Measurements from ENCODE around the gene ACYP2. TPM values are rescaled to one million over a fixed set of nuclear protein-coding genes. Genes with fewer than 3 reads are reported as not detected.
"Not testable (repeated sequence)": the region's sequence is repeated elsewhere in the genome, so short reads cannot be mapped to it uniquely, and the experiment has no call there.

Gene ACYP2
- total RNA-seq, 2 donors from 2014 or later = 13.6 to 14.1 TPM

DNA sequence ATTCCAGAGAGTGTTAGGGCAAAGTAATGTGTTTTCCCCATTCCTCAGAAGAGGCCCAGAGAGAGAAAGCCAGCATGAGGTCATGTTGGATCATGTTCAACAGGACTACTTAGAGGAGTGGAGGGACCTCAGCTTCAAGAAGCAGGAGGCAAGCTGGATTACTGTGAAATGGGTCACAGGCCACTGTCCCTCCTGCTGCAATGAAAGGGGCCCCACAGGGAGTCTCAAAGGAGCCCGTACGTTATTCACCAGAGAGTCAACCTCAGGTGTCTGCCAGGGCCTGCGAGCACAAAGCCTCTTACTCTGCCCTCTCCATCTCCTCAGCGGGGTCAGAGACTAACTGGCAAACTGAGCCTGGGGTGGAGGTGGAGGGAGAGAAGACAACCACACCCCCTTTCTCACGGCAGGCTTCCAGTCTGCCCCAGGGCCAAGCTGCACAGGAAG lies 27.2 kb upstream of the ACYP2 start:
- Histone ChIP-seq H3K36me3 (no peaks in the 10 kb centered on the region), H3K27me3 (no peaks in the 10 kb centered on the region), H3K9me3 (no peaks in the 10 kb centered on the region), H3K4me3 (no peak overlapping the region), H3K9ac (ENCODE audit: low read depth in 2 of 2, low read length in 2 of 2) (no peak overlapping the region), H3K4me1 (no peaks in the 10 kb centered on the region), H3K27ac (no peak overlapping the region)
- no peak for TF ChIP-seq CTCF (IDR thresholded peaks at IDR 0.05)
- intact Hi-C loops (cut with DNase I) = no loop called here
- no peak for DNase-seq

GRCh38 chr2:54088719-54089118 lies 26.7 kb upstream of the ACYP2 start:
- Histone ChIP-seq H3K27me3 (no peaks in the 10 kb centered on the region), H3K4me3 (no peak overlapping the region), H3K9me3 (no peaks in the 10 kb centered on the region), H3K27ac (no peak overlapping the region), H3K4me1 (no peaks in the 10 kb centered on the region), H3K36me3 (no peaks in the 10 kb centered on the region), H3K9ac (ENCODE audit: low read depth in 2 of 2, low read length in 2 of 2) (no peak overlapping the region)
- DNase-seq = no peak
- no peak for TF ChIP-seq CTCF (IDR thresholded peaks at IDR 0.05)
- intact Hi-C loops (cut with DNase I) = no loop called here

- H3K27me3 ChIP-seq = no peaks in the 10 kb centered on the region
Observed at GRCh38 chr2:54090521-54091117, 24.8 kb upstream of the ACYP2 start.

DNA sequence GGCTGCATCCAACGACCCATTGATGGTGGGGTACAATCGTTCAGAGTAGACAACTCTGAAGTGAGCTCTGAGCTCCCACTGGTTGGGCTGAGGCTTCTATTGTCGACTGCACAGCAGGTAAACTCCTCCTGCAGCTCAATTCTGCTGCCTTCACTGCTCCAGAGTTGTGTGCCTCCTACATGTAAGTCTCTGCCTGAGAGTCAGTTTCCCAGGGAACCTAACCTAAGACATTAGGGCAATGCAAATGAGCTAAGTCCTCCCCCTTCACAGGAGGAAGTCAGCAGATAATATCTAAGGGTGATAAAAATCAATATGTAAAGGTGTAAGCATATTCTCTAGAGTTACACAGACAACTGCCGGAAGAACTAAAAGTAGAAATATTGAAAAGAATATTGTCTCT lies 22.5 kb upstream of the ACYP2 start:
- Histone ChIP-seq H3K9ac (ENCODE audit: low read depth in 2 of 2, low read length in 2 of 2) (no peak overlapping the region), H3K4me1 (no peaks in the 10 kb centered on the region), H3K27me3 (no peaks in the 10 kb centered on the region), H3K36me3 (no peaks in the 10 kb centered on the region), H3K4me3 (no peak overlapping the region), H3K27ac (peak overlapping the region; percentile 7), H3K9me3 (no peaks in the 10 kb centered on the region)
- no peak for TF ChIP-seq CTCF (IDR thresholded peaks at IDR 0.05)
- DNase-seq = no peak
- intact Hi-C loops (cut with DNase I) = no loop called here

More at GRCh38 chr2:54090521-54091117, 24.8 kb upstream of the ACYP2 start:
- intact Hi-C loops (cut with DNase I) = no loop called here
- no peak overlapping the region for H3K4me3 ChIP-seq
- H3K4me1 ChIP-seq = no peaks in the 10 kb centered on the region
- H3K27ac ChIP-seq = no peak overlapping the region
- no peaks in the 10 kb centered on the region for H3K36me3 ChIP-seq
- no peak for TF ChIP-seq CTCF (IDR thresholded peaks at IDR 0.05)
- no peak overlapping the region for H3K9ac ChIP-seq (ENCODE audit: low read depth in 2 of 2, low read length in 2 of 2)
- no peak for DNase-seq
- no peaks in the 10 kb centered on the region for H3K9me3 ChIP-seq

DNA sequence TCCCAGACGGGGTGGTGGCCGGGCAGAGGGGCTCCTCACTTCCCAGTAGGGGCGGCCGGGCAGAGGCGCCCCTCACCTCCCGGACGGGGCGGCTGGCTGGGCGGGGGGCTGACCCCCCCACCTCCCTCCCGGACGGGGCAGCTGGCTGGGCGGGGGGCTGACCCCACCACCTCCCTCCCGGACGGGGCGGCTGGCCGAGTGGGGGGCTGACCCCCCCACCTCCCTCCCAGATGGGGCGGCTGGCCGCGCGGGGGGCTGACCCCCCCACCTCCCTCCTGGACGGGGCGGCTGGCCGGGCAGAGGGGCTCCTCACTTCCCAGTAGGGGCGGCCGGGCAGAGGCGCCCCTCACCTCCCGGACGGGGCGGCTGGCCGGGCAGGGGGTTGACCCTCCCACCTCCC lies 20.0 kb upstream of the ACYP2 start:
- DNase-seq; H3K27ac ChIP-seq; H3K36me3 ChIP-seq; intact Hi-C loops (cut with DNase I); H3K9ac ChIP-seq (ENCODE audit: low read depth in 2 of 2, low read length in 2 of 2); H3K4me3 ChIP-seq; H3K9me3 ChIP-seq; H3K4me1 ChIP-seq; H3K27me3 ChIP-seq: not testable (repeated sequence)

GRCh38 chr2:54096141-54096540 lies 19.3 kb upstream of the ACYP2 start:
- DNase-seq; intact Hi-C loops (cut with DNase I); H3K4me3 ChIP-seq; H3K9me3 ChIP-seq; H3K27ac ChIP-seq; H3K27me3 ChIP-seq; H3K4me1 ChIP-seq; H3K36me3 ChIP-seq; H3K9ac ChIP-seq (ENCODE audit: low read depth in 2 of 2, low read length in 2 of 2): not testable (repeated sequence)

All from colonic mucosa (tissue), 4 donors.